ENCODE measurements around the gene HRH3.

HRH3 gene

GRCh38 chr20:62216636-62217566 lies 3.2 kb downstream of the HRH3 start:
- Histone ChIP-seq H3K4me1 (ENCODE audit: control insufficient read depth, insufficient read depth, low read length) (peaks cover 2% of the 10 kb centered on the region; the same call in 1 of the 2 replicates), H3K27ac (ENCODE audit: extremely low read depth, low read depth, low read length) (no peak overlapping the region), H3K9me3 (ENCODE audit: control insufficient read depth, insufficient read depth, low read depth, low read length) (no peaks in the 10 kb centered on the region), H3K36me3 (ENCODE audit: control insufficient read depth in 2 of 2, insufficient read depth in 1 of 2, low read length in 2 of 2) (no peaks in the 10 kb centered on the region), H3K4me3 (ENCODE audit: low read depth, low read length) (no peak overlapping the region)
- peak; percentile 48; the same call in 1 of the 2 replicates for TF ChIP-seq ZNF600 (tag by site-specific recombination; IDR thresholded peaks at IDR 0.05)
- TF ChIP-seq ZNF843 (tag by site-specific recombination; IDR thresholded peaks at IDR 0.05), result no peak
- peak; percentile 87 for TF ChIP-seq ZFP69B (tag by site-specific recombination; IDR thresholded peaks at IDR 0.05)
- TF ChIP-seq ZIC2 (tag by site-specific recombination; IDR thresholded peaks at IDR 0.05), result 0 out of 2 replicates have a peak, but pooled peaks have one; percentile 36
- TF ChIP-seq ZNF366 (tag by site-specific recombination; conservative IDR thresholded peaks at IDR 0.05), result peak; percentile 30; the same call in 1 of the 2 replicates
- no peak for TF ChIP-seq ZNF292 (tag by site-specific recombination; IDR thresholded peaks at IDR 0.05; ENCODE audit: borderline replicate concordance, low read depth)
- TF ChIP-seq ZNF692 (tag by site-specific recombination; IDR thresholded peaks at IDR 0.05), result peak; percentile 69
- TF ChIP-seq KLF17 (tag by site-specific recombination; IDR thresholded peaks at IDR 0.05), result 0 out of 2 replicates have a peak, but pooled peaks have one; percentile 33
- TF ChIP-seq SP2 (tag by site-specific recombination; IDR thresholded peaks at IDR 0.05), result peak; percentile 23; the same call in 1 of the 2 replicates
- TF ChIP-seq ZNF529 (tag by site-specific recombination; IDR thresholded peaks at IDR 0.05; ENCODE audit: insufficient replicate concordance), result no peak
- TF ChIP-seq GLIS1 (tag by site-specific recombination; IDR thresholded peaks at IDR 0.05), result peak; percentile 58
- ChIA-PET CTCF (interaction anchor here (0.5 kb wide), 1 partner anchor 45 kb away, joined by 3 read pairs; no protein-coding TSS in a partner anchor), POLR2A (interaction anchor here (0.6 kb wide), 1 partner anchor 45 kb away, joined by 6 read pairs; no protein-coding TSS in a partner anchor)

GRCh38 chr20:62215991-62216635 lies 4.0 kb downstream of the HRH3 start:
- CTCF ChIA-PET, result no interaction called here

More at GRCh38 chr20:62215991-62216635, 4.0 kb downstream of the HRH3 start:
- Histone ChIP-seq H3K27ac (ENCODE audit: extremely low read depth, low read depth, low read length) (no peak overlapping the region), H3K36me3 (ENCODE audit: control insufficient read depth in 2 of 2, insufficient read depth in 1 of 2, low read length in 2 of 2) (no peaks in the 10 kb centered on the region), H3K9me3 (ENCODE audit: control insufficient read depth, insufficient read depth, low read depth, low read length) (no peaks in the 10 kb centered on the region), H3K4me3 (ENCODE audit: low read depth, low read length) (no peak overlapping the region), H3K4me1 (ENCODE audit: control insufficient read depth, insufficient read depth, low read length) (peaks cover 2% of the 10 kb centered on the region; the same call in 1 of the 2 replicates)
- no peak for TF ChIP-seq ZBTB8A (tag by site-specific recombination; IDR thresholded peaks at IDR 0.05)
- TF ChIP-seq ZNF341 (tag by site-specific recombination; IDR thresholded peaks at IDR 0.05; ENCODE audit: low read depth), result no peak
- no peak for TF ChIP-seq ZNF148 (tag by site-specific recombination; IDR thresholded peaks at IDR 0.05; ENCODE audit: borderline replicate concordance)
- TF ChIP-seq ZNF792 (tag by site-specific recombination; IDR thresholded peaks at IDR 0.05), result no peak
- no peak for TF ChIP-seq ZNF24 (tag by site-specific recombination; IDR thresholded peaks at IDR 0.05)
- TF ChIP-seq MZF1 (tag by site-specific recombination; IDR thresholded peaks at IDR 0.05; ENCODE audit: borderline replicate concordance), result no peak
- no peak for TF ChIP-seq ZNF398 (tag by site-specific recombination; IDR thresholded peaks at IDR 0.05)
- no peak for TF ChIP-seq ZNF155 (tag by site-specific recombination; IDR thresholded peaks at IDR 0.05)
- no peak for TF ChIP-seq AEBP2 (tag by site-specific recombination; IDR thresholded peaks at IDR 0.05; ENCODE audit: borderline replicate concordance)
- TF ChIP-seq ZNF324 (tag by site-specific recombination; IDR thresholded peaks at IDR 0.05), result no peak
- TF ChIP-seq ZNF707 (tag by site-specific recombination; IDR thresholded peaks at IDR 0.05), result no peak
- no peak for TF ChIP-seq ZNF138 (tag by site-specific recombination; IDR thresholded peaks at IDR 0.05; ENCODE audit: borderline replicate concordance)
- POLR2A ChIA-PET, result no interaction called here

Data from HEK293 (cell line).